Hindlimb muscle (tissue), 1 donor: ENCODE data around the gene EREG. TPM values are rescaled to one million over a fixed set of nuclear protein-coding genes. Genes with fewer than 3 reads are reported as not detected.
"Not testable (repeated sequence)": the region's sequence is repeated elsewhere in the genome, so short reads cannot be mapped to it uniquely, and the experiment has no call there.

Source experiments
- DNase-seq: peaks from one replicate; pipeline ENCODE4 v3.0.0-alpha.2; 2013
- polyA plus RNA-seq: library from polyadenylated mRNA; unstranded; fragments of 120-200 nt; gene quantifications from one replicate; pipeline ENCODE4 v1.2.1, GENCODE V29; 2013; ENCODE audit not compliant: insufficient read length

The EREG gene
- polyA plus RNA-seq, 1 donor = 0.10 TPM

GRCh38 chr4:74391346-74391745 lies 26.4 kb downstream of the EREG start:
- DNase-seq = no peak

- no peak for DNase-seq
These were observed 27.0 kb downstream of the EREG start for GRCh38 chr4:74391890-74392475.

DNA sequence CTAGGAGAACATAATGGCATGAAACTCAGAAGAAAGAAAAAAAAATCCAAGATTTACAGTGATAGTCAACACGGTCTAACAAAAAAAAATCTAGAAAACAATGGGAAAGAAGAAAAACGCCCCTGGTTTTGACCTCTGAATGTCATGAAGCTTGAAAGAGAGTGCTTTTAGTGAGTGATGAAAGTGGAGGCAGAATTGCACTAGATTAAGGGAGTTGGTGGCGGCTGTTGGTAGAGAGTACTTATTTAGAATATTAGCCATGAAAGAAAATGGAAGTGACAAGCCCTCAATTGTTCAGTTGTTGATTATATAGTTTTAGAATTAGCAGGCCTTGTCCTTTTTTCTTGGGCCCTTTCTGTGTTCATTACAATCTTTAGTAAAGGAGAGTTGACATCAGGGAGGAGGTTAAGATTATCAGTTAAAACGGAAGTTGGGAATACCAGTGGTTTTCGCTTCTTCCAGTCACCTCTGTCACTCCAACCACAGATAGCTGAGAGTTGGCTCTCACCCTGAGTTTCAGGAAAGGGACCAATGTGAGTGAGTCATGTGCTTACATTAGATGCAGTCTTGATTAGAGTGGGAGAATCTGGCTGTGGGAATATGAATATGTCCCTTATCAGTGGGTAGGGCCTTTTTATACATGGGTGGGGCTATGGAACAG lies 29.7 kb downstream of the EREG start:
- no peak for DNase-seq

- no peak for DNase-seq
These were observed 30.7 kb downstream of the EREG start for GRCh38 chr4:74395633-74396032.

DNA sequence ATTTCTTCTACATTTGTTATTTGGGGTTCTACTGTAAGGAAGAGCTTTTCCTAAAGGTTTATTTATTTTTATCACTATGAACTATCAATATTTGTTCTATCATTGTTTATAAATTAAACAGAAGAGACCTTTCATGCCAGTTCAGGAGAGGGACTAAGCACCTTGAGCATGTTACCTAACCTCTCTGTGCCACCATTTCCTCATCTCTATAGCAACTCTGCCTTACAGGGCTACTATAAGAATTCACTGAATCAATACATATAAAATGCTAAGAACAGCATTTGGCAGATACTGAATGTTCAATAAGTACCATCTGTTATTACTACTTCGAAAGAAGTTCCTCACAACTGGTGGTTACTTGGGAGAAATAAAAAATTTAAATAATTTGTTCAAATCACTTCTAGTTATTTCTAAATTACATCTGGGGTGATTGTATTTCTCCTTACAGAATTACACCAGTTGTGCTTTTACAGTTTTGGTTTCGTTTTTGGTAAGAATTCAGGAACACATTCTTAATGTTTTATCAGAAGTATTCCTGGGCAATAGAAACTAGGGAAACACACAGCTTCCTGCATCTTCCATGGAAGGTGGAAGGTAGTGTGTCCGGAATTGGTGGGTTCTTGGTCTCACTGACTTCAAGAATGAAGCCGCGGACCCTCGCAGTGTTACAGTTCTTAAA lies 32.9 kb downstream of the EREG start:
- DNase-seq = no peak

DNA sequence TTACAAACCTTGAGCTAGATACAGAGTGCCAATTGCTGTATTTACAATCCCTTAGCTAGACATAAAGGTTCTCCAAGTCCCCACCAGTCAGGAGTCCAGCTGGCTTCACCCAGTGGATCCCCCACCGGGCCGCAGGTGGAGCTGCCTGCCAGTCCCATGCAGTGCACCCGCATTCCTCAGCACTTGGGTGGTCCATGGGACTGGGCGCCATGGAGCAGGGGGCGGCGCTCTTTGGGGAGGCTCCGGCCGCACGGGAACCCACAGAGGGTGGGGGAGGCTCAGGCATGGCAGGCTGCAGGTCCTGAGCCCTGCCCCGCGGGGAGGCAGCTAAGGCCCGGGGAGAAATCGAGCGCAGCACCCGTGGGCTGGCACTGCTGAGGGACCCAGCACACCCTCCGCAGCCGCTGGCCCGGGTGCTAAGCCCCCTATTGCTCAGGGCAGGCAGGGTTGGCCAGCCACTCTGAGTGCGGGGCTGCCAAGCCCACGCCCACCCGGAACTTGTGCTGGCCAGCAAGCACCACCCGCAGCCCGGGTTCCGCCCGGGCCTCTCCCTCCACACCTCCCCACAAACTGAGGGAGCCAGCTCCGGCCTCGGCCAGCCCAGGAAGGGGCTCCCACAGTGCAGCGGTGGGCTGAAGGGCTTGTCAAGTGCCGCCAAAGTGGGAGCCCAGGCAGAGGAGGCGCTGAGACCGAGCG lies 34.1 kb downstream of the EREG start:
- not testable (repeated sequence) for DNase-seq

GRCh38 chr4:74400395-74400794 lies 35.5 kb downstream of the EREG start:
- DNase-seq = no peak

DNA sequence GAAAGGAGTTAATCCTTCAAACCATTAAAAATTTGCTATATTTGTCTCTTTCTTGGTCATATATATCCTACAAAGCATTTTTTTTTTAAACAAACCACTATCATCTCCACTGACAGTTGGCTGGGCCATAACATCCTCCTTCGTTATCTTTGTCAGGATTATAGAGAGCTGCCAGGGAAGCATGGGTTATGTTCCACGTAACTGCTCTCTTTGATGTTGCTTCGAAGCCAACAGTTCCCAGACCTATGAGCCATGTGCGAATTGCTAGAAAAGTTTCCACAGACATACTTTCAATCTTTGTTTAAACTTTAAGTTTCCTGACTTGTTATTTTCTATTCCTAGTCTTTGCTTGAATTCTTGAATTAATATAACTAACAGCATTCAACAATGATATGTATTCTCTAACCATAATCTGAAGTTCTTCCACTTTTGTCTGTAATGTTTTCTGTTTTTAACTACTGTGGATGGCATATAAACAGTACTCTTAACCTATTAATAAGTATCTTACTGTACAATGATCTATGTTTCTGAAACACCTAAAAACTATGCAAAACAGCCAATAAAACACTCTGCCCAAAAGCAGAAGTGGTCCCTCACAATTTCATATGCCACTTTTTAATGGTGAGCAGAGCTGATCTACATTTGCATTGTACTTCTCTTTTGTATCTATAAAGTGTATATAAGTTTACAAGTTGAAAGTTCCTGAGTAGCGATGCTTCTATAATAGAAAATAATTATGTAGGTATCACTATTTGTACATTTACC lies 37.9 kb downstream of the EREG start:
- DNase-seq = no peak

- no peak for DNase-seq
These were observed 42.9 kb downstream of the EREG start for GRCh38 chr4:74407891-74408290.

GRCh38 chr4:74408639-74409038 lies 43.7 kb downstream of the EREG start:
- no peak for DNase-seq

GRCh38 chr4:74410272-74410671 lies 45.3 kb downstream of the EREG start:
- DNase-seq = no peak

DNA sequence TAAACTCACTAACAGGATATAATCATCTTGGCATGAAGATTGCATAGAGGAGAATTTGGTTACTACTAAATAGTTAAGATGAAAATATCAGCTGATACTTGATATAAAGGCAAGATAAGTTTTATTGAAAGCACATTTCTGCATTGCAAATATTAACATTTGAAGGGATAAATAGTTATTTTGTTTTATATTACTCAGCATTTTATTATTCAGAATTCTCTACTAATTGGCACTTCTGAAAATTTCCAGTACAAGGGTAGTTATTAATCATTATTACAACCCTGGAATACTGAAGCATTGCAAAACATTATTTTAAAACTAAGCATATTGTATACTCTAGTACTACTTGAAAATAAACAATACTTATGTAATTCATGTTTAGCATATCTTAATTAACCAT lies 47.3 kb downstream of the EREG start:
- DNase-seq = no peak

DNA sequence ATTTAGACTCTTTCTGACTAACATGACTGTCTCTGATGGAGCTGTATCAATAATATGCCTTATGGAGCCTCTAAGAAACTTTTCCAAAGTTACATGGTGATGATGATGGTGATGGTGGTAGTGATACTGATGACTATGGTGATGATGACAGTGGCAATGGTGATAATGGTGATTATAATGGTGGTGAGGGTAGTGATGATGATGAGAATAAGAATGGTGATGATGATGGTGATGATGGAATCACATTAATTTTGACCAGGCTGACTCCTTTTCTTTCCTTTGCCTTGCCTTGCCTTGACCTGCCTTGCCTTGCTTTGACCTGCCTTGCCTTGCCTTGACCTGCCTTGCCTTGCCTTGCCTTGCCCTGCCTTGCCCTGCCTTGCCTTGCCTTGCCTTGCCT lies 48.3 kb downstream of the EREG start:
- DNase-seq = no peak

DNA sequence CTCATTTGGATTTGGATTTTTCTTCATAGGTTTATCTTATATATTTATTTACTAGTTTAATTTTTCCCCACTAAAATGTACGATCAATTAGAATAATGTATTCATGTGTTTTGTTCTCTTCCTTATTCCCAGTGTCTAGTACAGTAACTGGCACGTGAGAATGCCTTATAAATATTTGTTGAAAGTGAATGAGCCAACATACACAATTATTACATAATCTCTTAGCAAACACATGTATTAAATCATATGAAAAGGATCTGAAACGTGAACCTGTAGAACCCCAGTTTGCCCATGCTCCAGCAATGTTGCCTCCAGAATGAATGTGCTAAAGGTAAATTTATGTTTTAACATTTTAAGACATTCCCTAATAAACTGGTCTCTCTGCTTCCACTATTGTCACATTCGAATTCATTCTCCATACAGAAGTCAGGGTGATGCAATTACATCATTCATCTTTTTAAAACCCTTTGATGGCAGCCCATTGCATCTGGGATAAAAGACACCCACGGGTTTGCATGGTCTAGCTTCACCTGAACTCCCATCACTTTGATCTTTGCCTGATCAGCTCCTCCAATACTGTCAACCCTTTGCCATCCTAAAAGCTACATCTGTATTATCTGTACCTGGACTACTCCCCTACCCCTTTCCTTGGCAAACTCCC lies 49.3 kb downstream of the EREG start:
- no peak for DNase-seq

DNA sequence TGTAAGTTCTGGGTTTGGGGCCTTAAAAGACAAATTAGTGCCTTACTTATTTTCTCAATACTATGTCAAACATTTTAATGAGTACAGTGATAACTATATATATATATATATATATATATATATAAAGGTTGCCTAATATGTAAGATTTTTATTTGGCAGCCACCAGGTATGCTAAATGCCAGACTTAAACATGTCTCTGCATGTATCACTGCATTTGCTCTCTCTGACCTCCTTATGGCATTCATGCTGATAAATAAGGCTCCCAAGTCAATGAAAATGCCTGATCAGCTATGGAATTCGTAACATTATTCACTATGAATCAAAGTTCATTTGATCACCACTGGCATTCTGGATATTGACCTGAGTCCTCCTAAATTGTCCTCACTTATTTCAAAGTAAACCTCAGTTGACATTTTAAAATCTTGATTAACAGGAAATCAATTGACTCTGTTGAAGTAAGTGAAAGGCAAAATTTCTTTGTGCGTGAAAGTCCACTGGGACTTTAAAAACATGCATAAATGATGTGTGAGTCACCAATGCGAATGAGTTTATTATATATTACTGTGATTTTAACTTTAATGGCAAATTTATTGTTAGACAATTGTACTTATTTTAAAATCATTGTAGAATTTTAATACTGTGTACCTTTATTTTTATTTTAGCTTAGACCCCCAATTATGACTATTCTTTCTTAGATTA lies 50.8 kb downstream of the EREG start:
- no peak for DNase-seq

DNA sequence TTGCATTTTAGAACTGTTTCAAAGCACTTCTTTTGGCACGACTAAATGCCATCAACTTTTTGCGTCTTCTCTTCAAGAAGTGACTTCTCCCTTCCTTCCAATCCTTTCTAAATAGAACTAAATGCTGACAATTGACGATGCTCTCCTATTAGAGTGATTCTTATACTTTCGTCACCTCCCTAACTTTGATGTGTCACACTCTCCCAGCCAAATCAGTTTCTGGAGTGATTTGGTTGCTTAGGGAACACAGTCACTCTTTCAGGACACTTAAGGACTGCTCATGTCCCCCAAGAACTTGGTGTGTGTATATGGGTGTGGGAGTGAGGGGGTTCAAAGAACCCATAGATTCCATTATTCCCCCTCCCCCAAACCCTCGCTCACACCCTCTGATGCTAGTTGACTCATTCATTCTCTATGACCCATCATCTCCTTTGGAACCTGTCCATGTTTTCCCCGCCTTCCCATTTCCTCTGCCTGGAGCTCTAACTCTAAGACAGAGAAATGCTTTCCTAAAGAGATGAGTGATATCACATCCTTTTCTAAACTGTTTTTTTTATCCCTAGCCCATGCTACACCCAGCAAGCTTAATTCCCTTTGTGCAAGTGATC lies 53.2 kb downstream of the EREG start:
- no peak for DNase-seq

DNA sequence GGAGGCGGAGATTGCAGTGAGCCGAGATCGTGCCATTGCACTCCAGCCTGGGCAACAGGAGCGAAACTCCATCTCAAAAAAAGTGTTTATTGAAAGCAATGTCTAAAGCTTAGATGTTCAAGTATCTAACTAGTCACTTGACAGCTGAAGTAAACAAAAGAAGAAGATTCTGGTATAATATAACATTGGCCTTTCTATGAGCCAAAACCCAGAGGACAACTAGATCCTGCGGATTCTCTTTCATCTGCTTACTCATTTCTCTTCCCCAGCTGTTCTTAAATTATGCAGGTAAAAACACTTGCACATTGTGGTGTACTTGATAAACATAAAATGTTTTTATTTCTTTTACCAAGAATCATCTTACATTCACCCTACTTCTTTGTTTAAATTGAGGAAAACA lies 55.9 kb downstream of the EREG start:
- DNase-seq = no peak

DNA sequence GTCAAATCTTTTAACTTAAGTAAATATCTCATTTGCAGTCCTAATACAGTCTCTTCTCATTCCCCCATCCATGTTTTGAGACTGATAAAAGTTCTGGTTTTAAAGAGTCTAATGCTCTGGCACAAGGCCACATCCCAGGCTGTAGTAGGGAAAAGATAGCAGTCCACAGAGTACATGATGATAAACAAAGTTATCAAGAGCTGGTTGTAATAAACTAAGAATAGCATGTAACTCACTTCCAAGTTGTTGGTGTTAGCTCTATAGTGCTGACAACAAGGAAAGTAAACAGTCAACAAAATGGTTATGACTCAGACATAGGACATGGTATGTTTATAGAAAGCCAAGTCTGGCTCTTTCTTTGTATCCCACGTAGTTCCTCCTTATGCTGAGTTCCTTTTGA lies 58.2 kb downstream of the EREG start:
- no peak for DNase-seq

DNA sequence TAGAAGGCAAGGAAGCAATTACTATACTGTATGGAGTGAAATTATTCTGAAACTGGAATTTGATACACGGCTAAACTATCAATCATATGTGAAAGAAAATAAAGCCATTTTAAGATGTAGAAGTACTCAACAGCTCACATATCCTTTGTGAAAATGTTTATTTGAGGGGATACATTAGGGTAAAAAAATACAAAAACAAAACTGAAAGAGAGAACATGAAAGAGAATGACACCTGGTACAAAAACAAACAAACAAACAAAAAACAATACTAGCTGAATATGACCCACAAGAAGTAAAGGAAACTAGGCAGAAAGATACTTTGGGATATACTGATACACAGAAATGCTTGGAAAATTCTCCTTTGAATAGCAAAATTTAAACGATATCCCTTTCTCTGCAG lies 59.2 kb downstream of the EREG start:
- no peak for DNase-seq

DNA sequence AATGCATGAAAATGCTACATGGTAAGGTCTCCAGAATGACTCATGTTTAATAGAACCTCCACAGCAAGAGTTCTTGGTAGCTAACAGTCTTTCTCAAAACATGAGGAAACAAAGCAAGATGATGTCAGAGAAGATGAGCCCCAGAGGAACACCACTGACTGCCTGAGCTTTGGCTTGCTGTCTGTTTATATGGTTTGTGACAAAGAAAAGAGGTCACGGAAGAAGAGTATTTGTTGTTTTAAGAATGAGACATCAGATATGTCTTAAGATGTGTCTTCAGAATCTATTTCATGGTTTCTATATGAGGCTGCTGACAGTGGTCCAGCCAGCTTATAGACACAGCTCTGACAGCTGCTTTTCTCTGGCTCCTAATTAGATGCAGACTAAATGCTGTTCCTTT lies 61.2 kb downstream of the EREG start:
- no peak for DNase-seq

DNA sequence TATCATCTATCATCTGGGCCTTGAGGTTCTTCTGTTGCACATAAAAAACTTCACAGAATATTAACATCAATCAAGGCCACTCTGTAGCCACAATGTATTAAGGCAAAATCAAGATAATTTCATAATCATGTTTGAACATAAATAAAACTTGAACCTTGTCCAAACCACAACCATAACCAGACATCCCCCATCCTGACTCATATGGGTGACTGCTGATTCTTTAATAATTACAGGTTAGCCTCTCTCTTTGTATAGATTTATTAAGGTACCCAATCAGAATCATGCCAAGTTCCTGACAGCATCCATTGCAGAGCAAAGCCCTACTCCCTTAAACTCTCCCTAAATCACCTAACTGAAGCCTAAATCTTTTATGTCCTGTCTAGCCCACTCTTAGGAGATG lies 63.3 kb downstream of the EREG start:
- DNase-seq = no peak
